ENCODE results near the gene MORF4L1. TPM values are rescaled to one million over a fixed set of nuclear protein-coding genes. Genes with fewer than 3 reads are reported as not detected.
A peak's percentile ranks its signal among the peaks of the same experiment; 100 is the strongest.
"Not testable (repeated sequence)": the region's sequence is repeated elsewhere in the genome, so short reads cannot be mapped to it uniquely, and the experiment has no call there.

The MORF4L1 gene
- total RNA-seq, 1 donor from 2014 or later, result 330 TPM

- ATAC-seq (ENCODE audit: poor library complexity), result no peak
Observed at GRCh38 chr15:78879517-78880241, 7.0 kb downstream of the MORF4L1 start.

GRCh38 chr15:78880242-78880533 is 7.5 kb downstream of the MORF4L1 start:
- intact Hi-C loops (cut with DNase I), result no loop called here
- ATAC-seq (ENCODE audit: poor library complexity) (no peak), DNase-seq (no peak)

More at GRCh38 chr15:78879517-78880241, 7.0 kb downstream of the MORF4L1 start:
- no peak for DNase-seq
- intact Hi-C loops (cut with DNase I), result no loop called here

GRCh38 chr15:78880813-78881212 is 8.1 kb downstream of the MORF4L1 start:
- DNase-seq, result no peak
- intact Hi-C loops (cut with DNase I), result no loop called here
- ATAC-seq (ENCODE audit: poor library complexity), result no peak

GRCh38 chr15:78881681-78882080 is 9.0 kb downstream of the MORF4L1 start:
- no peak for DNase-seq
- ATAC-seq (ENCODE audit: poor library complexity), result no peak
- intact Hi-C loops (cut with DNase I), result no loop called here

- no peak for DNase-seq
Observed at GRCh38 chr15:78889000-78889399, 16.3 kb downstream of the MORF4L1 start.

GRCh38 chr15:78893538-78893937 is 20.8 kb downstream of the MORF4L1 start:
- intact Hi-C loops (cut with DNase I), result no loop called here
- DNase-seq (no peak), ATAC-seq (ENCODE audit: poor library complexity) (no peak)

More at GRCh38 chr15:78889000-78889399, 16.3 kb downstream of the MORF4L1 start:
- intact Hi-C loops (cut with DNase I), result no loop called here
- ATAC-seq (ENCODE audit: poor library complexity), result no peak

GRCh38 chr15:78895471-78895870 is 22.8 kb downstream of the MORF4L1 start:
- DNase-seq (no peak), ATAC-seq (ENCODE audit: poor library complexity) (no peak)
- intact Hi-C loops (cut with DNase I), result no loop called here

- DNase-seq, result no peak
- intact Hi-C loops (cut with DNase I), result no loop called here
- ATAC-seq (ENCODE audit: poor library complexity), result no peak
Observed at GRCh38 chr15:78898540-78898939, 25.9 kb downstream of the MORF4L1 start.

GRCh38 chr15:78900819-78901533 is 28.3 kb downstream of the MORF4L1 start:
- ATAC-seq (ENCODE audit: poor library complexity); intact Hi-C loops (cut with DNase I); DNase-seq: not testable (repeated sequence)

GRCh38 chr15:78902281-78903032 is 29.8 kb downstream of the MORF4L1 start:
- DNase-seq; intact Hi-C loops (cut with DNase I); ATAC-seq (ENCODE audit: poor library complexity): not testable (repeated sequence)

- ATAC-seq (ENCODE audit: poor library complexity) (no peak), DNase-seq (no peak)
- intact Hi-C loops (cut with DNase I), result no loop called here
Observed at GRCh38 chr15:78904599-78905358, 32.1 kb downstream of the MORF4L1 start.

GRCh38 chr15:78906316-78906620 is 33.6 kb downstream of the MORF4L1 start:
- ATAC-seq (ENCODE audit: poor library complexity), result peak; percentile 57
- intact Hi-C loops (cut with DNase I), result no loop called here
- no peak for DNase-seq

GRCh38 chr15:78907577-78907976 is 34.9 kb downstream of the MORF4L1 start:
- ATAC-seq (ENCODE audit: poor library complexity) (no peak), DNase-seq (no peak)
- intact Hi-C loops (cut with DNase I), result no loop called here

GRCh38 chr15:78909160-78909695 is 36.5 kb downstream of the MORF4L1 start:
- intact Hi-C loops (cut with DNase I), result no loop called here
- ATAC-seq (ENCODE audit: poor library complexity), result no peak
- no peak for DNase-seq

GRCh38 chr15:78909791-78910228 is 37.1 kb downstream of the MORF4L1 start:
- intact Hi-C loops (cut with DNase I), result loop anchor here (5.0 to 10.0 kb wide), 3 partner anchors 65 to 272 kb away; no protein-coding TSS in a partner anchor
- DNase-seq, result no peak
- peak; percentile 48 for ATAC-seq (ENCODE audit: poor library complexity)

GRCh38 chr15:78910271-78910670 is 37.6 kb downstream of the MORF4L1 start:
- intact Hi-C loops (cut with DNase I), result loop anchor here (5.0 to 10.0 kb wide), 3 partner anchors 65 to 272 kb away; no protein-coding TSS in a partner anchor
- DNase-seq (no peak), ATAC-seq (ENCODE audit: poor library complexity) (no peak)

GRCh38 chr15:78912316-78912715 is 39.6 kb downstream of the MORF4L1 start:
- intact Hi-C loops (cut with DNase I), result loop anchor here (5.0 to 10.0 kb wide), 3 partner anchors 62 to 270 kb away; no protein-coding TSS in a partner anchor
- DNase-seq (no peak), ATAC-seq (ENCODE audit: poor library complexity) (no peak)

GRCh38 chr15:78913012-78913411 is 40.3 kb downstream of the MORF4L1 start:
- ATAC-seq (ENCODE audit: poor library complexity) (no peak), DNase-seq (no peak)
- intact Hi-C loops (cut with DNase I), result loop anchor here (5.0 to 10.0 kb wide), 3 partner anchors 62 to 269 kb away; no protein-coding TSS in a partner anchor
